ENCODE data around the gene ALK.

Gene ALK

DNA sequence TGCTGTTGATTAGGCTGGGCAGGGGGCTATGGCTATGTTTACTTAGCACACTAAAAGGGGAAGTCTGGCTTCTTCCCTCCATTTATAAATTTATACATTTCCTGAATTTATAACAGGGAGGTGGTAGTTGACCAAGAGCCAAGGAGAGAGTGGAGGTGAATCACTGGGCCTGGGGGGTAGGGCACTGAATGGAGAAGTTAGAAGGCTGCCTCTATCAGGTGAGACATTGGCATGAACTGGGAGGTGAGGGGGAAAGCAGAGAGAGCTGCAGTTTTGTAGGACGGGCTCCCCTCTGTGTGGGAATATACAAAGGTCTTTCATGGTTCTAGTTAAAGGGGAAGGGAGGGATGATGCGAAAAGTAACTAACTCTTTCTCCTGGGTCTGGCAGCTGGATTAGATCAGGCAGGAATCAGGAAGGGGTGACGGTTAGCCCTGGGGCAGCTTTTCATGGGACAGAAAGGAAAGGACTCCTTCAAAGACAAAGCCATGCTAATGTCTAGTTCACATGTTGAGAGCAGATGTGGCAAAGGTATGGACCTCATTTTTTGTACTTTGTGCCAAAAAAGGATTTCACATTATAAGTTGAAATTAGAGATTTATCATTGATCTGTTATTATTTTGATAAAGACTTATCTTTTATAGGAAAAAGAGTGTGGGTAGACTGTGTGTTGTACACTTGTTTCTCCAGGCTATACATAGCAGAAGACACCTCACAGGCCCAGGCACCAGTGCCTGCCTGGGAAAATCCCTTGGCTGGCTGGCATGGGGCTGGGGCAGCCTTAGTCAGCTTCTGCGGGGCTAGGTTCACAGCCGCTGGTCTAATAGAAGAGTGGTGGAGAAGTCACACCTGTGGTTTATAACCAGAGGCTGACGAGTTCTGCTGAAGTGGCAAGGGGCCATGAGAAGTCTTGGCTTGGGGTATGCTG lies 647.4 kb downstream of the ALK start:
- H3K4me1 ChIP-seq (ENCODE audit: low read length), result no peaks in the 10 kb centered on the region
- H3K4me3 ChIP-seq (ENCODE audit: low read length), result no peak overlapping the region
- H3K36me3 ChIP-seq (replicated peaks; ENCODE audit: low read depth, low read length), result no peaks in the 10 kb centered on the region
- H3K79me2 ChIP-seq (ENCODE audit: low read length), result no peaks in the 10 kb centered on the region
- no peak overlapping the region for H3K9ac ChIP-seq (ENCODE audit: low read length)
- H3K9me3 ChIP-seq (ENCODE audit: insufficient read depth, low read length), result no peaks in the 10 kb centered on the region
- no peak overlapping the region for H3K4me2 ChIP-seq (ENCODE audit: low read length)
- no peaks in the 10 kb centered on the region for H4K20me1 ChIP-seq (ENCODE audit: insufficient read depth, low read length)
- no peak overlapping the region for H3K27ac ChIP-seq (ENCODE audit: low read length)
- TF ChIP-seq EZH2phosphoT487 (IDR thresholded peaks at IDR 0.05; ENCODE audit: low read depth), result no peak
- TF ChIP-seq, protein P1, sequence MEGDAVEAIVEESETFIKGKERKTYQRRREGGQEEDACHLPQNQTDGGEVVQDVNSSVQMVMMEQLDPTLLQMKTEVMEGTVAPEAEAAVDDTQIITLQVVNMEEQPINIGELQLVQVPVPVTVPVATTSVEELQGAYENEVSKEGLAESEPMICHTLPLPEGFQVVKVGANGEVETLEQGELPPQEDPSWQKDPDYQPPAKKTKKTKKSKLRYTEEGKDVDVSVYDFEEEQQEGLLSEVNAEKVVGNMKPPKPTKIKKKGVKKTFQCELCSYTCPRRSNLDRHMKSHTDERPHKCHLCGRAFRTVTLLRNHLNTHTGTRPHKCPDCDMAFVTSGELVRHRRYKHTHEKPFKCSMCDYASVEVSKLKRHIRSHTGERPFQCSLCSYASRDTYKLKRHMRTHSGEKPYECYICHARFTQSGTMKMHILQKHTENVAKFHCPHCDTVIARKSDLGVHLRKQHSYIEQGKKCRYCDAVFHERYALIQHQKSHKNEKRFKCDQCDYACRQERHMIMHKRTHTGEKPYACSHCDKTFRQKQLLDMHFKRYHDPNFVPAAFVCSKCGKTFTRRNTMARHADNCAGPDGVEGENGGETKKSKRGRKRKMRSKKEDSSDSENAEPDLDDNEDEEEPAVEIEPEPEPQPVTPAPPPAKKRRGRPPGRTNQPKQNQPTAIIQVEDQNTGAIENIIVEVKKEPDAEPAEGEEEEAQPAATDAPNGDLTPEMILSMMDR (IDR thresholded peaks at IDR 0.05; ENCODE audit: low read depth, low read length), result no peak
- H3K27me3 ChIP-seq (ENCODE audit: low read depth, low read length), result peaks cover 37% of the 10 kb centered on the region
- no peak overlapping the region for H2AFZ ChIP-seq (ENCODE audit: low read depth, low read length)

DNA sequence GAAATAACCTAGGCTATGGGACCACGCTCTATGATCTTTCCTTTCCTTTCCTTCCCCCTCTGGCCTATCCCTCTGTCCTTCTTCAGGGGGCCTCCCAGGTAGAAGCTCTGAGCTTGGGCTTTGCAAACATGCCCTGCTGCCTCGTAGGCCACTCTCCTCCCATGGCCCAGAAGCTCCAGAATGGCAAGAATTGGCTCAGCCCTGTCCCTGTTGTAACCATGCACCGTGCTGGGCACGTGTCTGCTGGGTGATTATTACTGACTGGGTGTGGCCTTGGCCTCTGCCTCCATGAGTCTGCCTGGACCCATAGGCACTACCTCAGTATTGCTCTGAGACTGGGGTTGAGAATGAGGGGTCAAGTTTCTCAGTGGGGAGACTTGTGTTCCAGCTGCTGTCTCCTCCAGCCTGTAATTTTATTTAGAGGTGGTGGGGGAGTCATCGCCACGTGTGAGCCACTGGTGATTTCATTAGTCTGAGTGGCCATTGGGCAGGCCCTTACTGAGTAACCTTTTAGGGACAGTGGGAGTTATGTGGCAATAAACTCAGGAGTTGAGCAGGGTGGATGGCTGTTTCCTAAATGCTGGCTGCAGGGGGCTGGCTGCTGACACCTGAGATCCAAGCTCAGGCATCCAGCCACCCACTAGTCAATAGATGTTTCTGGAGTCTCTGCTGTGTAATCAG lies 648.2 kb downstream of the ALK start:
- H2AFZ ChIP-seq (ENCODE audit: low read depth, low read length), result no peak overlapping the region
- H3K9me3 ChIP-seq (ENCODE audit: insufficient read depth, low read length), result no peaks in the 10 kb centered on the region
- H3K36me3 ChIP-seq (replicated peaks; ENCODE audit: low read depth, low read length), result no peaks in the 10 kb centered on the region
- no peaks in the 10 kb centered on the region for H3K79me2 ChIP-seq (ENCODE audit: low read length)
- TF ChIP-seq EZH2phosphoT487 (IDR thresholded peaks at IDR 0.05; ENCODE audit: low read depth), result no peak
- TF ChIP-seq, protein P1 (IDR thresholded peaks at IDR 0.05; ENCODE audit: low read depth, low read length), result no peak
- no peaks in the 10 kb centered on the region for H4K20me1 ChIP-seq (ENCODE audit: insufficient read depth, low read length)
- no peak overlapping the region for H3K4me2 ChIP-seq (ENCODE audit: low read length)
- H3K27me3 ChIP-seq (ENCODE audit: low read depth, low read length), result peaks cover 33% of the 10 kb centered on the region
- H3K4me1 ChIP-seq (ENCODE audit: low read length), result no peaks in the 10 kb centered on the region
- H3K27ac ChIP-seq (ENCODE audit: low read length), result no peak overlapping the region
- H3K4me3 ChIP-seq (ENCODE audit: low read length), result no peak overlapping the region
- H3K9ac ChIP-seq (ENCODE audit: low read length), result no peak overlapping the region

DNA sequence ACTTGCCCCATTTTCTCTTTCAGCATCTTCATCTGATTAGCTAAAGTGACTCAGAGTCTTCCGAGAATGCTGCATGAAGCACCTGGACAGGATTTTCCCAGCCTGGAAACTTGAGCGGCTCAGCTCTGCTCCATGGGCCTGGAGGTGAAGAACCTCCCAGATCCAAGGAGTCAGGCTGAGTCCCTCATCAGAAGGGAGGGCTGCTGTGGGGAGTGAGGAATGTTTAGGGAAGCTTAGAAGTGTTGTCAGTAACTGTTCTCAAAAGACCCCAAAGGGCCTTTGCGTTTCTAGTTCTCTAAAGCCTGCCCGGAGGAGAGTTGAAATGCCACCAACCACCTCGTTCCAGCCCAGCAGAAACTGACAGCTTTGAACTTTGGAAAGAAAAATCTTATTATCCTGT lies 649.1 kb downstream of the ALK start:
- peaks cover 33% of the 10 kb centered on the region for H3K27me3 ChIP-seq (ENCODE audit: low read depth, low read length)
- no peaks in the 10 kb centered on the region for H3K36me3 ChIP-seq (replicated peaks; ENCODE audit: low read depth, low read length)
- H2AFZ ChIP-seq (ENCODE audit: low read depth, low read length), result no peak overlapping the region
- H3K4me3 ChIP-seq (ENCODE audit: low read length), result no peak overlapping the region
- no peaks in the 10 kb centered on the region for H3K9me3 ChIP-seq (ENCODE audit: insufficient read depth, low read length)
- no peaks in the 10 kb centered on the region for H3K4me1 ChIP-seq (ENCODE audit: low read length)
- no peak overlapping the region for H3K27ac ChIP-seq (ENCODE audit: low read length)
- H3K9ac ChIP-seq (ENCODE audit: low read length), result no peak overlapping the region
- no peak overlapping the region for H3K4me2 ChIP-seq (ENCODE audit: low read length)
- H4K20me1 ChIP-seq (ENCODE audit: insufficient read depth, low read length), result no peaks in the 10 kb centered on the region
- TF ChIP-seq EZH2phosphoT487 (IDR thresholded peaks at IDR 0.05; ENCODE audit: low read depth), result no peak
- TF ChIP-seq, protein P1 (IDR thresholded peaks at IDR 0.05; ENCODE audit: low read depth, low read length), result no peak
- no peaks in the 10 kb centered on the region for H3K79me2 ChIP-seq (ENCODE audit: low read length)

DNA sequence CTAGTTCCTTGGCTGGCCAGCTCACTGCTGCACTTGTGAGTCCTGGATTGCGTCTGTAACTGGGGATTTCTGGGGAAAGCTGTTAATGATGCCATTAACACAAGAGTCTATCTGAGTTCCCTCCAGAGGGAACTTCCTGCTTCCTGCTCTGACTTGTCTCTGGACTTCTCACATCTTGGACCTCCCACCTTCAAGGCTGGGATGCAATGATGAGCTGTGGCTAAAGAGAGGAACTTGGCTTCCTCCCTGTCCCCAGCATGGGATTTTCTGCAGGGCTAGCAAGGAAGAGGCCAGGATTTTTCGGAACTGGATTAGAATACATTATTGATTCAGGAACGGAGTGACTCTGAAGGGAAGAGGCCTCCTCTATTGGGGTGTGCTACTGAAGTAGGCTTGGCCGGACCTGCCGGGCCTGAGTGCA lies 650.7 kb downstream of the ALK start:
- H2AFZ ChIP-seq (ENCODE audit: low read depth, low read length), result no peak overlapping the region
- TF ChIP-seq, protein P1 (IDR thresholded peaks at IDR 0.05; ENCODE audit: low read depth, low read length), result no peak
- TF ChIP-seq EZH2phosphoT487 (IDR thresholded peaks at IDR 0.05; ENCODE audit: low read depth), result no peak
- no peak overlapping the region for H3K27ac ChIP-seq (ENCODE audit: low read length)
- no peaks in the 10 kb centered on the region for H3K4me1 ChIP-seq (ENCODE audit: low read length)
- no peaks in the 10 kb centered on the region for H3K36me3 ChIP-seq (replicated peaks; ENCODE audit: low read depth, low read length)
- H3K4me3 ChIP-seq (ENCODE audit: low read length), result no peak overlapping the region
- H3K9me3 ChIP-seq (ENCODE audit: insufficient read depth, low read length), result no peaks in the 10 kb centered on the region
- no peaks in the 10 kb centered on the region for H3K79me2 ChIP-seq (ENCODE audit: low read length)
- no peak overlapping the region for H3K9ac ChIP-seq (ENCODE audit: low read length)
- H3K27me3 ChIP-seq (ENCODE audit: low read depth, low read length), result peaks cover 27% of the 10 kb centered on the region
- no peak overlapping the region for H3K4me2 ChIP-seq (ENCODE audit: low read length)
- no peaks in the 10 kb centered on the region for H4K20me1 ChIP-seq (ENCODE audit: insufficient read depth, low read length)
